Neuron (in vitro differentiated cells): ENCODE results near the gene PRPSAP1.

Experiments used
- H2AFZ ChIP-seq: one replicate; pipeline ENCODE4 v1.6.1; 2013; ENCODE audit warnings: low read depth, mild to moderate bottlenecking, inconsistent platforms, low read length, moderate library complexity
- H3K27me3 ChIP-seq: one replicate; pipeline ENCODE4 v1.6.1; 2013; ENCODE audit warnings: low read length; ENCODE audit not compliant: insufficient read depth
- H3K36me3 ChIP-seq: one replicate; pipeline ENCODE4 v1.6.1; 2013; ENCODE audit warnings: low read length; ENCODE audit not compliant: insufficient read depth
- H3K4me1 ChIP-seq: one replicate; pipeline ENCODE4 v1.6.1; 2013; ENCODE audit warnings: low read length; ENCODE audit not compliant: insufficient read depth
- H3K4me3 ChIP-seq: 2 replicates; pipeline ENCODE4 v1.5.1; 2013; ENCODE audit warnings: mild to moderate bottlenecking, low read length, moderate library complexity
- H3K9me3 ChIP-seq: one replicate; pipeline ENCODE4 v1.6.1; 2013; ENCODE audit warnings: low read length

PRPSAP1 gene

GRCh38 chr17:76353599-76354316 lies at the start of gene PRPSAP1:
Gene PRPSAP1, minus strand, starts transcription at chr17:76353916. Its CDS starts 213 bp downstream, at chr17:76353703.
- Histone ChIP-seq H3K4me1 (peaks cover 2% of the 10 kb centered on the region), H3K36me3 (peaks cover 2% of the 10 kb centered on the region), H3K27me3 (no peaks in the 10 kb centered on the region), H3K4me3 (peak within 1 kb of the TSS; percentile 86), H2AFZ (peak within 1 kb of the TSS; percentile 90), H3K9me3 (no peaks in the 10 kb centered on the region)

GRCh38 chr17:76402711-76403110 lies 49.0 kb upstream of the PRPSAP1 start:
- no peak overlapping the region for H2AFZ ChIP-seq
- H3K9me3 ChIP-seq: no peaks in the 10 kb centered on the region
- H3K36me3 ChIP-seq: peaks cover 76% of the 10 kb centered on the region
- no peak overlapping the region for H3K4me3 ChIP-seq
- no peaks in the 10 kb centered on the region for H3K4me1 ChIP-seq
- no peaks in the 10 kb centered on the region for H3K27me3 ChIP-seq

- Histone ChIP-seq H3K9me3 (no peaks in the 10 kb centered on the region), H3K4me1 (no peaks in the 10 kb centered on the region), H3K27me3 (no peaks in the 10 kb centered on the region), H3K4me3 (no peak overlapping the region), H2AFZ (no peak overlapping the region), H3K36me3 (peaks cover 85% of the 10 kb centered on the region)
Measured at GRCh38 chr17:76399175-76400172, 45.8 kb upstream of the PRPSAP1 start.

GRCh38 chr17:76398523-76399174 lies 44.9 kb upstream of the PRPSAP1 start:
- peaks cover 86% of the 10 kb centered on the region for H3K36me3 ChIP-seq
- no peak overlapping the region for H2AFZ ChIP-seq
- H3K4me1 ChIP-seq: no peaks in the 10 kb centered on the region
- no peaks in the 10 kb centered on the region for H3K9me3 ChIP-seq
- no peaks in the 10 kb centered on the region for H3K27me3 ChIP-seq
- H3K4me3 ChIP-seq: no peak overlapping the region

- Histone ChIP-seq H3K36me3 (peaks cover 83% of the 10 kb centered on the region), H3K27me3 (no peaks in the 10 kb centered on the region), H3K9me3 (no peaks in the 10 kb centered on the region), H2AFZ (no peak overlapping the region), H3K4me1 (no peaks in the 10 kb centered on the region), H3K4me3 (no peak overlapping the region)
Measured at GRCh38 chr17:76397687-76398522, 44.2 kb upstream of the PRPSAP1 start.

GRCh38 chr17:76397184-76397583 lies 43.5 kb upstream of the PRPSAP1 start:
- no peaks in the 10 kb centered on the region for H3K9me3 ChIP-seq
- no peak overlapping the region for H2AFZ ChIP-seq
- H3K4me1 ChIP-seq: no peaks in the 10 kb centered on the region
- H3K36me3 ChIP-seq: peaks cover 76% of the 10 kb centered on the region
- no peaks in the 10 kb centered on the region for H3K27me3 ChIP-seq
- no peak overlapping the region for H3K4me3 ChIP-seq

GRCh38 chr17:76395980-76396379 lies 42.3 kb upstream of the PRPSAP1 start:
- Histone ChIP-seq H2AFZ (no peak overlapping the region), H3K36me3 (peaks cover 77% of the 10 kb centered on the region), H3K4me1 (no peaks in the 10 kb centered on the region), H3K9me3 (no peaks in the 10 kb centered on the region), H3K27me3 (no peaks in the 10 kb centered on the region), H3K4me3 (no peak overlapping the region)

GRCh38 chr17:76394166-76394565 lies 40.5 kb upstream of the PRPSAP1 start:
- Histone ChIP-seq H3K4me1 (no peaks in the 10 kb centered on the region), H3K9me3 (no peaks in the 10 kb centered on the region), H3K36me3 (peaks cover 66% of the 10 kb centered on the region), H3K4me3 (no peak overlapping the region), H2AFZ (no peak overlapping the region), H3K27me3 (no peaks in the 10 kb centered on the region)

- peaks cover 48% of the 10 kb centered on the region for H3K36me3 ChIP-seq
- no peaks in the 10 kb centered on the region for H3K4me1 ChIP-seq
Measured at GRCh38 chr17:76391200-76391715, 37.5 kb upstream of the PRPSAP1 start.

GRCh38 chr17:76390003-76390421 lies 36.3 kb upstream of the PRPSAP1 start:
- Histone ChIP-seq H3K4me3 (no peak overlapping the region), H3K9me3 (no peaks in the 10 kb centered on the region), H2AFZ (no peak overlapping the region), H3K4me1 (no peaks in the 10 kb centered on the region), H3K36me3 (peaks cover 38% of the 10 kb centered on the region), H3K27me3 (no peaks in the 10 kb centered on the region)

More at GRCh38 chr17:76391200-76391715, 37.5 kb upstream of the PRPSAP1 start:
- H3K9me3 ChIP-seq: no peaks in the 10 kb centered on the region
- no peak overlapping the region for H3K4me3 ChIP-seq
- no peaks in the 10 kb centered on the region for H3K27me3 ChIP-seq
- no peak overlapping the region for H2AFZ ChIP-seq

- Histone ChIP-seq H3K4me3 (no peak overlapping the region), H2AFZ (no peak overlapping the region), H3K27me3 (no peaks in the 10 kb centered on the region), H3K9me3 (no peaks in the 10 kb centered on the region), H3K36me3 (peaks cover 35% of the 10 kb centered on the region), H3K4me1 (no peaks in the 10 kb centered on the region)
Measured at GRCh38 chr17:76388966-76389888, 35.5 kb upstream of the PRPSAP1 start.
